K562 (cell line): ENCODE results near the gene ARHGEF16. TPM values are rescaled to one million over a fixed set of nuclear protein-coding genes. Genes with fewer than 3 reads are reported as not detected.

ENCODE experiments used
- CREM ChIP-seq: IDR thresholded peaks from 2 replicates; pipeline ENCODE4 v1.6.1; 2014; ENCODE audit warnings: antibody characterized with exemption, low read depth
- MED1 ChIP-seq: sonication (generic); formaldehyde crosslinking; IDR thresholded peaks from 2 replicates; pipeline ENCODE4 v1.8.1; 2023; ENCODE audit warnings: missing genetic modification reagents, borderline replicate concordance
- MEIS2 ChIP-seq: fragments of 450-650 bp; IDR thresholded peaks from 2 replicates; pipeline ENCODE4 v1.6.1; 2014; ENCODE audit warnings: mild to moderate bottlenecking; ENCODE audit not compliant: partially characterized antibody
- NRF1 ChIP-seq, 2 experiments: fragments of 450-650 bp; IDR thresholded peaks in 1 of 2; conservative IDR thresholded peaks in 1 of 2; 2 replicates each; pipeline ENCODE4 v1.6.1; 2014; ENCODE audit warnings: mild to moderate bottlenecking in 2 of 2
- PCBP1 ChIP-seq: fragments of 200-400 bp; formaldehyde crosslinking; IDR thresholded peaks from 2 replicates; pipeline ENCODE4 v1.6.1; 2018; ENCODE audit warnings: mild to moderate bottlenecking, low read depth, low read length; ENCODE audit not compliant: poor library complexity, severe bottlenecking
- PTBP1 ChIP-seq: fragments of 200-400 bp; formaldehyde crosslinking; IDR thresholded peaks from 2 replicates; pipeline ENCODE4 v1.6.1; 2017; ENCODE audit warnings: low read depth, low read length
- RAD21 ChIP-seq, 2 experiments: fragments of 250-450 bp in 1 of 2; fragments of 450-650 bp in 1 of 2; sonication (Bioruptor Pico) in 1 of 2; formaldehyde crosslinking in 1 of 2; IDR thresholded peaks in 1 of 2; conservative IDR thresholded peaks in 1 of 2; 2 replicates each; pipeline versions ENCODE4 v1.4.0 to v1.8.0; 2020 to 2022; ENCODE audit warnings: mild to moderate bottlenecking in 2 of 2, moderate library complexity in 1 of 2
- SP1 ChIP-seq: sonication (generic); formaldehyde crosslinking; IDR thresholded peaks from 2 replicates; pipeline ENCODE4 v1.8.1; 2022; ENCODE audit warnings: mild to moderate bottlenecking, missing genetic modification reagents
- TFAP4 ChIP-seq: sonication (generic); formaldehyde crosslinking; IDR thresholded peaks from 2 replicates; pipeline ENCODE4 v1.8.0; 2022; ENCODE audit warnings: missing genetic modification reagents, mild to moderate bottlenecking, moderate library complexity, borderline replicate concordance
- ZNF316 ChIP-seq: fragments of 450-650 bp; IDR thresholded peaks from 2 replicates; pipeline ENCODE4 v1.6.1; 2016
- ZNF444 ChIP-seq: fragments of 250-450 bp; sonication (Bioruptor Pico); IDR thresholded peaks from 2 replicates; pipeline ENCODE4 v1.4.0; 2020; ENCODE audit warnings: mild to moderate bottlenecking, moderate library complexity
- ZNF449 ChIP-seq: fragments of 250-450 bp; sonication (Bioruptor Pico); IDR thresholded peaks from 2 replicates; pipeline ENCODE4 v1.8.0; 2022; ENCODE audit warnings: moderate library complexity, mild to moderate bottlenecking, inconsistent platforms
- ZNF518B ChIP-seq: fragments of 250-450 bp; sonication (Bioruptor Pico); IDR thresholded peaks from 2 replicates; pipeline ENCODE4 v1.5.0; 2021; ENCODE audit warnings: mild to moderate bottlenecking, moderate library complexity
- ZNF699 ChIP-seq: fragments of 250-450 bp; sonication (Bioruptor Pico); IDR thresholded peaks from 2 replicates; pipeline ENCODE4 v1.8.0; 2021; ENCODE audit warnings: mild to moderate bottlenecking, moderate library complexity; ENCODE audit not compliant: insufficient replicate concordance
- polyA plus RNA-seq, 8 experiments: library from polyadenylated mRNA; depleted of rRNA in 4 of 8; stranded (reverse) in 5 of 8; unstranded in 3 of 8; fragments of >200 nt; fragmentation: Nextera tagmentation in 2 of 8; fragmentation: Illumina TruSeq in 1 of 8; extraction: Ambion mirVana in 2 of 8; extraction: Trizol in 1 of 8; gene quantifications; 2 replicates each; pipeline versions ENCODE4 v1.2.1 to v1.2.3, GENCODE V29; 2011 to 2014; ENCODE audit warnings: inconsistent platforms in 1 of 8, missing spikeins in 1 of 8
- total RNA-seq, 7 experiments: library from RNA; depleted of rRNA in 6 of 7; stranded (reverse); fragments of >200 nt in 6 of 7; fragmentation: Illumina TruSeq in 2 of 7; extraction: Trizol in 2 of 7; gene quantifications; 2 replicates each; pipeline versions ENCODE4 v1.2.1 to v1.2.3, GENCODE V29; 2011 to 2021; ENCODE audit warnings: low replicate concordance in 1 of 7

ARHGEF16 gene
- total and polyA plus RNA-seq, 9 of the 15 experiments (the other 6 are each of a cell fraction or from before 2014, with no cell fraction given), result 0.15 to 1.2 (median 0.49) TPM; not detected in 2

GRCh38 chr1:3491291-3492246 lies 37.1 kb downstream of the ARHGEF16 start (continued):
- TF ChIP-seq ZNF518B (CRISPR knock-in tag) (no peak), RAD21 (CRISPR knock-in tag; conservative IDR thresholded peaks at IDR 0.05 in 1 of 2, IDR thresholded peaks at IDR 0.05 in 1 of 2) (peak in 1 of 2 experiments; percentile 79; a peak in 2 of 4 replicates), PTBP1 (no peak), ZNF444 (CRISPR knock-in tag) (no peak), ZNF316 (no peak), CREM (0 out of 2 replicates have a peak, but pooled peaks have one; percentile 12), SP1 (CRISPR knock-in tag) (peak; percentile 51; the same call in 1 of the 2 replicates), ZNF449 (no peak), MED1 (CRISPR knock-in tag) (0 out of 2 replicates have a peak, but pooled peaks have one; percentile 51), ZNF699 (CRISPR knock-in tag) (no peak), MEIS2 (no peak), PCBP1 (peak; percentile 50), NRF1 (conservative IDR thresholded peaks at IDR 0.05 in 1 of 2, IDR thresholded peaks at IDR 0.05 in 1 of 2) (peak; percentile 55 to 61), TFAP4 (CRISPR knock-in tag) (peak; percentile 47; the same call in 1 of the 2 replicates)
